ENCODE data around the gene IGIP. TPM values are rescaled to one million over a fixed set of nuclear protein-coding genes. Genes with fewer than 3 reads are reported as not detected.

Gene IGIP
- total and polyA plus RNA-seq, 2 donors = 9.0 to 25.0 TPM

DNA sequence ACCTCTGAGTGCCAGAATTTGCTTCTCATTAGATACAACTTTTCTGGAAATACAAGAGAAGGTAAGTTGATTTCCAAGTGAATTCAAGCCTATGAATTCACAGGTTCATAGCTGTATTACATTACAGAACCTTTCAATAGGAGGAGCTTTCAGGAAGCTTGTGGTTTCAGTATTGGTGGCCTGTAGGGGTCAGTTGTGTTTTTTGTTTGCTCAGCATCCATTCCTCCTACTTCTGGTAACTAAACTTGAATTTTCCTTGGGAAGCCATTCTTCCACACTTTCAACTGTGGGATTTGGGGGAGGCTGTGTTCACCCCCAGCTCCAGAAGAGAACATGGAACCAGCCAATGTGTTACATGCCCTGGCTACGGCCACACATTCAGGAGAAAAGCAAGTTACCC, 43.7 kb downstream of the IGIP start:
- Histone ChIP-seq H3K36me3 (ENCODE audit: insufficient read depth) (no peaks in the 10 kb centered on the region), H3K4me1 (ENCODE audit: insufficient read depth) (no peaks in the 10 kb centered on the region), H3K27ac (ENCODE audit: low read depth) (no peak overlapping the region), H3K4me3 (ENCODE audit: low read depth, low read length) (no peak overlapping the region)
- no peak for DNase-seq (ENCODE audit: extremely low spot score)
- 92% methylated on average over 1 of the region's 1 CpG for WGBS

DNA sequence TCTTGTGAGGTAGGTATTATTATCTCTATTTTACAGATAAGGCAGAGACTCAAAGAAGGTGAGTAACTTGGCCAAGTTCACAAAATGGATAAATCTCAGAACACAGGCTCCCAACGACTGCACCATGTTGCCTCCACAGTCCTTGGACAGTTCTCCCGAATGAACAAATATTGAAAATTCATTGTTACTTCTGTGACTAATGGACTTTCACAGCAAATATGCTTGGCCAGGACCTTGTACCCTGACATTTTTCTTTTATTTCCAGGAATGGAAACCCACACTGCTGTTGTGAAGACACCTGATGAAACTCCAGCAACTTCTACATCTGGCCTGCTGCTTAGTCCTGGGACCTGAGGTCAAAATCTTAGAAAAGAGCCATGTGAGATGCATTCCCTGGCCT, 46.7 kb downstream of the IGIP start:
- DNase-seq (ENCODE audit: extremely low spot score) = no peak
- Histone ChIP-seq H3K4me1 (ENCODE audit: insufficient read depth) (peaks cover 1% of the 10 kb centered on the region), H3K4me3 (ENCODE audit: low read depth, low read length) (no peak overlapping the region), H3K27ac (ENCODE audit: low read depth) (no peak overlapping the region), H3K36me3 (ENCODE audit: insufficient read depth) (no peaks in the 10 kb centered on the region)
- 85% methylated on average over 2 of the region's 2 CpGs for WGBS

DNA sequence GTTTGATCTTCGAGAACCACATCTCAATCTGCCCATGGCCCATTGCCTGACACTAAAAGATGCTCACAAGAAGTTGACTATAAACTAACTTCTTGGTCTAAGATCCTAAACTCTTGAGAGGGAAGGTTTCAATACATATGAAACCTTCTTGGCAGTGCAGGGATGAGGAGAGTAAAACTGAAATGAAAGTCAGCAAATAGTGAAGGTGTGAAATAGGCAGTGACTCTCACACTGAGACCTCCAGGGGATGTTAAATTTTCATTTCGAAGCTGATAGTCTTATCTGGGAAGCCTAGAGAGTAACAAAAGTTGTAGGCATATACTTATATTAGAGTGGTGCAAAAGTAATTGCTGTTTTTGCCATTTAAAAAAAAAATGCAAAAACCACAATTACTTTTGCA, 48.3 kb downstream of the IGIP start:
- H3K4me1 ChIP-seq (ENCODE audit: insufficient read depth) = peaks cover 2% of the 10 kb centered on the region
- DNase-seq (ENCODE audit: extremely low spot score) = no peak
- H3K36me3 ChIP-seq (ENCODE audit: insufficient read depth) = no peaks in the 10 kb centered on the region
- WGBS = 89% methylated on average over 2 of the region's 2 CpGs
- no peak overlapping the region for H3K27ac ChIP-seq (ENCODE audit: low read depth)
- H3K4me3 ChIP-seq (ENCODE audit: low read depth, low read length) = no peak overlapping the region

DNA sequence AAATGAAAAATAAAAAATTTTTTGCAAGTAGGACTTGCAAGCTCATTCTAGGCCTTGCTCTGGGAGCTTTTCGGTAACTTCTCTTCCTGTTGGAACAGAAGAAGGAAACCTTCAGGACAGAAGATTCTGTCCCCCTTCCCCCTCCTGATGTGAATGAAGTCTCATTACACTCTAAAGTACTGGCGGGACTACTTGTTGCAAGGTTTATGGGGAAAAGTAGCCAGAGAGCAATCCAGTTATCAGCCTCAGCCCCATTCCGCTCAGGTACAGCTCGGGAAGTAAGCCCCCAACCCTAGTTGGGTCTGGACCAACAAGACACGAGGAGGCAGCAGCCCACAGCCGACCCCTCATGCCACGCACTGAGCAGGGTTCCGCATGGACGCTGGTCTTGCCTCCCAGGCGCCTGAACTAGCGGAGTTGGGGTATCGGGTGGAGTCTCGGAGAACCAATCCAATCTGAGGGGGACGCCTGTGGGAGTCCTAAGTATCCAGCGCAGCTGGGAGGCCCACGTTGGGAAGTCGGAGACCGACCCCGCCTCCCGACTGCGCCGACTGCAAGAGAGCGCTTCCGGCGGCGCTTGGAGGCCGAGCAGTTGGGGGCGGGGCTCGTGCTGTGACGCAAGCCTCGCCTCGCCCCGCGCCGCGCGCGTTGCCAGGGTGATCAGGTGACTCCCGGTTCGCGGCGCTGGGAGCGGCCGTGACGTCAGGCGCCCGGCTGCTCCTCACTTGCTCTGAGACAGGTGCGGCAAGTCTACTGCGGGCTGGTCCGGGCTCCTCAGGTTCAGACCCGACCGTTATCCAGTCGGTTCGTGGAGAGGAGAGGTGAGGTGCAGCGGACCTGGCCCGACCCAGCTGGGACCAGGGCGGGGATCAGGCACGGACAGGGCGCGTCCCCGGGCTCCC, 49.0 kb downstream of the IGIP start, which contains the start of gene CYSTM1:
Gene CYSTM1 (plus strand): TSS at position 724 of the 902 bp plus-strand sequence. CDS start 19,278 bp downstream, outside the sequence.
- WGBS = 1% methylated on average over 61 of the region's 61 CpGs
- peak within 1 kb of the TSS; percentile 92 for H3K27ac ChIP-seq (ENCODE audit: low read depth)
- no peaks in the 10 kb centered on the region for H3K36me3 ChIP-seq (ENCODE audit: insufficient read depth)
- H3K4me3 ChIP-seq (ENCODE audit: low read depth, low read length) = peak within 1 kb of the TSS; percentile 75
- H3K4me1 ChIP-seq (ENCODE audit: insufficient read depth) = peaks cover 2% of the 10 kb centered on the region
- peak; percentile 79 for DNase-seq (ENCODE audit: extremely low spot score)

DNA sequence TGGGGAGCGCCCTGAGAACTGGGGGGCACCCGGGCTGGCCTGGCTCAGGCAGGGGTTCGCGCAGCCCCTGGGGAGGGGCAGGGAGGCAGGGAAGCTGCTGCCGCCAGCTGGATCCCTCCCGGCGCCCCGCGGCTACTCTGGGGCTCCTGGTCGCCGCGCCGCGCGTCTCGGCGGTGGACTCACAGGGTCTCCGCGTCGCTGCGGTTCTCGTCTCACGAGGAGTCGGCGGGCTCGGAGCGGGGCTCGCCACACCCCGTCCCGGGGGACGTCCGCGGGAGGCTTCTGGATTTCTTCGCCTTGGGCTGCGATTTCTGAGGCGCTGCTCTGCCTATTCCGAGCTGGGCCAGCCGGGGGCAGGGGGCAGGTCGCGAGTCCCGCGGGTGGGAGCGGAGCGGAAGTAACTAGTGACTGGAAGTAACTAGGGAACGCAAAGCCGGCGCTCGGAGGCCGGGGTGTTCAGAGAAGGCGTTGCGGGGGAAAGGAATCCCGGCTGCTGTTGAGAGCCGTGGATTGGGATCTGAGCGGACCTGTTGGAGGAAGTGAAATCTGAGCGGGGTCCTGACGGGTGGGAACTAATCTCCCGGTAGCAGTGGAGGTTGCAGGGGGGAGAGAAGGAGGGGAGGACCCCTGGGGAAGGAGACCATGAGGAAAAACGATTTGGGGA, 49.8 kb downstream of the IGIP start:
- Histone ChIP-seq H3K36me3 (ENCODE audit: insufficient read depth) (no peaks in the 10 kb centered on the region), H3K4me1 (ENCODE audit: insufficient read depth) (peaks cover 2% of the 10 kb centered on the region), H3K4me3 (ENCODE audit: low read depth, low read length) (peak overlapping the region; percentile 75), H3K27ac (ENCODE audit: low read depth) (peak overlapping the region; percentile 92)
- no peak for DNase-seq (ENCODE audit: extremely low spot score)
- WGBS = under 1% methylated on average over 58 of the region's 58 CpGs

DNA sequence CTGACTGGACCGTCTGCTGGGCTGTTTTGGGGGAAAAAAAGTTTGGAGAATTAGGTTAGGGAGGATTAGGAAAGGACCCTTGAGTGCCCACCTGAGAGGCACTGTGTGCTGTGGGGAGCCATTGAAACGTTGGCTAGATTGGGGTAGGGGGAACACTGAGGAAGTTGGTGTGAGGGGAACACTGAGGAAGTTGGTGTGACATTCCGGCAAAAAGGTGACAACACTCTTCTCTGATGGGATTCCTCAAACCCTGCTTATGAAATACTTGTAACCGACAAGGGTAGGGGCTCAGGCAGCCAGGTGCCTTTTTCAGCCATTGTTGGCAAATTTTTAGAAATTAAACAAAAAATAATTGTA, 50.3 kb downstream of the IGIP start:
- 19% methylated on average over 4 of the region's 4 CpGs for WGBS
- no peak for DNase-seq (ENCODE audit: extremely low spot score)
- Histone ChIP-seq H3K4me1 (ENCODE audit: insufficient read depth) (peaks cover 2% of the 10 kb centered on the region), H3K27ac (ENCODE audit: low read depth) (peak overlapping the region; percentile 92), H3K4me3 (ENCODE audit: low read depth, low read length) (peak overlapping the region; percentile 75), H3K36me3 (ENCODE audit: insufficient read depth) (no peaks in the 10 kb centered on the region)

DNA sequence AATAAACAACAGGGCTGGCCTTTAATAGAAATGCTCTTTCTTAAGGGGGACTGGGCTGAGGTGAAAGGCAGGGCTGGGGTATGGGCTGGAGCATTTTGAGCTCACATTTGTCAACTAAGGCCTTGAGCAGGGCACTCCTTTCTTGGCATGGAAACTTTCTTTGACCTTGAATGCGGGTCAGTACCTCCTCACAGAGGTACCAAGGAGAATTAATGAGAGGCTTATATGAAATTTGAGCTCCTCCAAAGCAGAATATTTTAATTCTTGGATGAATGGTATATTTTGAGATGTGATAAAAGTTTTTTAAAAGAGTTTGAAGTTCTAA, 52.3 kb downstream of the IGIP start:
- DNase-seq (ENCODE audit: extremely low spot score) = no peak
- 62% methylated on average over 1 of the region's 1 CpG for WGBS
- H3K4me3 ChIP-seq (ENCODE audit: low read depth, low read length) = no peak overlapping the region
- peaks cover 2% of the 10 kb centered on the region for H3K4me1 ChIP-seq (ENCODE audit: insufficient read depth)
- H3K27ac ChIP-seq (ENCODE audit: low read depth) = peak overlapping the region; percentile 28
- no peaks in the 10 kb centered on the region for H3K36me3 ChIP-seq (ENCODE audit: insufficient read depth)

DNA sequence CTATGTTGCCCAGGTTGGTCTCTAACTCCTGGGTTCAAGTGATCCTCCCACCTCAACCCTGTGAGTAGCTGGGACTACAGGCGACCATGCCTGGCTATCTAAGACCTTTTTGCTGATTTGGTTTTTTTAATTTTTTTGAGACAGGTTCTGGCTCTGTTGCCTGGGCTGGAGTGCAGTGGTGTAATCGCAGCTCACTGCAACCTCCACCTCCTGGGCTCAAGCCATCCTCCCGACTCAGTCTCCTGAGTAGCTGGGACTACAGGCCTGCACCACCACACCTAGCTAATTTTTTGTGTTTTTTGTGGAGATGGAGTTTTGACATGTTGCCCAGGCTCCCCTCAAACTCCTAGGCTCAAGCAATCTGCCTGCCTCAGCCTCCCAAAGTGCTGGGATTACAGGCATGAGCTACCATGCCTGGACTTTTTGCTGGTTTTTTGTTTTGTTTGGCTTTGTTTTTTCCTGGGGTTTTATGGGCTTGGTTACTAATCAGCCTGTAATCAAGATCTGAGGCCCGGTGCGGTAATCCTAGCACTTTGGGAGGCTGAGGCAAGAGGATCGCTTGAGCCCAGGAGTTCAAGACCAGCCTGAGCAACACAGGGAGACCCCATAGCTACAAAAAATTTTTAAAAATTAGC, 52.9 kb downstream of the IGIP start:
- peaks cover 2% of the 10 kb centered on the region for H3K4me1 ChIP-seq (ENCODE audit: insufficient read depth)
- H3K27ac ChIP-seq (ENCODE audit: low read depth) = no peak overlapping the region
- 65% methylated on average over 6 of the region's 6 CpGs for WGBS
- no peak overlapping the region for H3K4me3 ChIP-seq (ENCODE audit: low read depth, low read length)
- H3K36me3 ChIP-seq (ENCODE audit: insufficient read depth) = no peaks in the 10 kb centered on the region
- DNase-seq (ENCODE audit: extremely low spot score) = no peak

Other genes starting within 250 kb of the IGIP start
- 1.4 TPM for gene NRG2, start 82.6 kb upstream of the IGIP start, total RNA-seq
- 5.1 TPM for gene NRG2, start 82.6 kb upstream of the IGIP start, polyA plus RNA-seq
- gene PURA, start 11.8 kb upstream of the IGIP start, total RNA-seq = 34.5 TPM
- 9.6 TPM for gene PURA, start 11.8 kb upstream of the IGIP start, polyA plus RNA-seq
- 7.8 TPM for gene CYSTM1, start 49.3 kb downstream of the IGIP start, total RNA-seq
- gene CYSTM1, start 49.3 kb downstream of the IGIP start, polyA plus RNA-seq = 65.2 TPM
- 40.6 TPM for gene PFDN1, start 177.2 kb downstream of the IGIP start, total RNA-seq
- 86.5 TPM for gene PFDN1, start 177.2 kb downstream of the IGIP start, polyA plus RNA-seq
- 9.7 TPM for gene HBEGF, start 220.7 kb downstream of the IGIP start, total RNA-seq
- 13.5 TPM for gene HBEGF, start 220.7 kb downstream of the IGIP start, polyA plus RNA-seq
- gene SLC4A9, start 234.3 kb downstream of the IGIP start, total RNA-seq = 0.11 TPM
- 0.06 TPM for gene SLC4A9, start 234.3 kb downstream of the IGIP start, polyA plus RNA-seq